Measurements from ENCODE around the gene PAFAH1B2. TPM values are rescaled to one million over a fixed set of nuclear protein-coding genes. Genes with fewer than 3 reads are reported as not detected.

Gene PAFAH1B2
- total RNA-seq, 1 donor from 2014 or later: 90.5 TPM

GRCh38 chr11:117187799-117188481 is 43.9 kb downstream of the PAFAH1B2 start:
- Mint-ChIP-seq H3K27me3 (ENCODE audit: low read depth) (no peaks in the 10 kb centered on the region), H3K36me3 (ENCODE audit: low read depth) (peaks cover 17% of the 10 kb centered on the region), H3K4me1 (ENCODE audit: low read depth) (no peaks in the 10 kb centered on the region), H3K9me3 (ENCODE audit: low read depth) (no peaks in the 10 kb centered on the region), H3K27ac (ENCODE audit: unreplicated experiment) (no peak overlapping the region), H3K4me3 (ENCODE audit: unreplicated experiment) (no peak overlapping the region)
- DNase-seq (ENCODE audit: low spot score): peak; percentile 58
- TF ChIP-seq CTCF (IDR thresholded peaks at IDR 0.05): no peak

DNA sequence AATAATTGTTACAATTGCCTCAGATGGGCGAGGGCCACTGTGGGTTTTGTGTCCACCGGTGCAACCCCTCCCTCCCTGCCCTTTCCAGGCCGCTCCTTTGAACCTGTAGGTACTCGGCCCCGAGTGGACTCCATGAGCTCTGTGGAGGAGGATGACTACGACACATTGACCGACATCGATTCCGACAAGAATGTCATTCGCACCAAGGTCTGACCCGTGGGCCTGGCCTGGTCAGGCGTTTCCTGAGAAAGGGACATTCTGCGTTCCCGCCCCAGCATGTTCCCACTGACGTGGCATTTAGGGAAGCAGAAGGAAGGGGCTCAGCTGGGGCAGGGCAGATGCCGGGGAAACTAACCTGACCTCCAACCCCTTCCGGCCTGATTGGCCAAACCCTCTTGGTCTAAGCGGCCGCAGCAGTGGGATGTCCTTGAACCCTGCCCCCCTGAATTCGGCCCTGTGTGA is 44.6 kb downstream of the PAFAH1B2 start:
- peak; percentile 79 for DNase-seq (ENCODE audit: low spot score)
- Mint-ChIP-seq H3K9me3 (ENCODE audit: low read depth) (no peaks in the 10 kb centered on the region), H3K27ac (ENCODE audit: unreplicated experiment) (no peak overlapping the region), H3K36me3 (ENCODE audit: low read depth) (peaks cover 19% of the 10 kb centered on the region), H3K27me3 (ENCODE audit: low read depth) (no peaks in the 10 kb centered on the region), H3K4me1 (ENCODE audit: low read depth) (no peaks in the 10 kb centered on the region), H3K4me3 (ENCODE audit: unreplicated experiment) (no peak overlapping the region)
- TF ChIP-seq CTCF (IDR thresholded peaks at IDR 0.05): no peak

- DNase-seq (ENCODE audit: low spot score): peak; percentile 70
- TF ChIP-seq CTCF (IDR thresholded peaks at IDR 0.05): no peak
- Mint-ChIP-seq H3K36me3 (ENCODE audit: low read depth) (peaks cover 17% of the 10 kb centered on the region), H3K27me3 (ENCODE audit: low read depth) (no peaks in the 10 kb centered on the region), H3K4me1 (ENCODE audit: low read depth) (no peaks in the 10 kb centered on the region), H3K4me3 (ENCODE audit: unreplicated experiment) (no peak overlapping the region), H3K9me3 (ENCODE audit: low read depth) (no peaks in the 10 kb centered on the region), H3K27ac (ENCODE audit: unreplicated experiment) (no peak overlapping the region)
Observed at GRCh38 chr11:117189191-117189940, 45.3 kb downstream of the PAFAH1B2 start.

DNA sequence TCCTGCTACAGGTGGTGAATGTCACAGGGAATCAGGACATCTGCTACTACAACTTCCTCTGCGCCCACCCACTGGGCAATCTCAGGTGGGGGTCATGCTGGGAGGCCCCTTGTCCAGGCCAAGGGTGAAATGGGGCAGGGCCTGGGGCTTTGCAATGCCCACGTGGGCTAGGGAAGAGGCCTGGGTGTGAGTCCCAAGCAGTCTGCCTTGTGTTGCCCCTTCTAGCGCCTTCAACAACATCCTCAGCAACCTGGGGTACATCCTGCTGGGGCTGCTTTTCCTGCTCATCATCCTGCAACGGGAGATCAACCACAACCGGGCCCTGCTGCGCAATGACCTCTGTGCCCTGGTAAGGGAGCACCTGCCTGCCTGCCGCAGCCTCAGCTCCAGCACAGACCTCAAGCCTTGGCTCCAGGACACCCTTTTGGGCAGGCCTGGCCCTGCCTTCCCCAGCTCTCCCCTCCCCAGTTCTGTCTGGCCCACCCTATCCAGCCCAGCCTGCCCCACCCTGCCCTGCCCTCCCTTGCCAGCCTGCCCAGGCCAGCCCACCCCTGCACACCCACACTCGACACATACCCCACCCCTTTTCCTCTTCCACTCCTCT is 46.0 kb downstream of the PAFAH1B2 start:
- Mint-ChIP-seq H3K4me3 (ENCODE audit: unreplicated experiment) (no peak overlapping the region), H3K27ac (ENCODE audit: unreplicated experiment) (no peak overlapping the region), H3K4me1 (ENCODE audit: low read depth) (no peaks in the 10 kb centered on the region), H3K9me3 (ENCODE audit: low read depth) (no peaks in the 10 kb centered on the region), H3K27me3 (ENCODE audit: low read depth) (no peaks in the 10 kb centered on the region), H3K36me3 (ENCODE audit: low read depth) (peaks cover 17% of the 10 kb centered on the region)
- TF ChIP-seq CTCF (IDR thresholded peaks at IDR 0.05): no peak
- peak; percentile 55 for DNase-seq (ENCODE audit: low spot score)

- no peak overlapping the region for H3K4me3 Mint-ChIP-seq (ENCODE audit: unreplicated experiment)
- H3K27ac Mint-ChIP-seq (ENCODE audit: unreplicated experiment): no peak overlapping the region
- no peaks in the 10 kb centered on the region for H3K9me3 Mint-ChIP-seq (ENCODE audit: low read depth)
Observed at GRCh38 chr11:117191680-117192400, 47.8 kb downstream of the PAFAH1B2 start.

More at GRCh38 chr11:117191680-117192400, 47.8 kb downstream of the PAFAH1B2 start:
- peaks cover 19% of the 10 kb centered on the region for H3K36me3 Mint-ChIP-seq (ENCODE audit: low read depth)
- no peak for TF ChIP-seq CTCF (IDR thresholded peaks at IDR 0.05)
- DNase-seq (ENCODE audit: low spot score): peak; percentile 85
- no peaks in the 10 kb centered on the region for H3K4me1 Mint-ChIP-seq (ENCODE audit: low read depth)
- H3K27me3 Mint-ChIP-seq (ENCODE audit: low read depth): no peaks in the 10 kb centered on the region

Measured in chondrocyte (in vitro differentiated cells).